Caco-2 (cell line): ENCODE measurements around the gene CACNA1I. TPM values are rescaled to one million over a fixed set of nuclear protein-coding genes. Genes with fewer than 3 reads are reported as not detected.

ENCODE experiments used
- BruUV-seq: library from RNA; stranded (reverse); fragments of 400-500 nt; replicated peaks from 2 replicates; lab custom pipeline; 2021; lab: Mats Ljungman, UMichigan
- CTCF ChIA-PET: fragments of 300-600 bp; sonication (Branson Sonifier 250); formaldehyde crosslinking; loops from one replicate; lab custom pipeline; 2022; ENCODE audit warnings: antibody characterized with exemption; lab: Charles Lee
- POLR2A ChIA-PET: fragments of 300-600 bp; sonication (Branson Sonifier 250); formaldehyde crosslinking; loops from one replicate; lab custom pipeline; 2022; ENCODE audit warnings: antibody characterized with exemption; lab: Charles Lee
- DNase-seq, 2 experiments: peaks; one replicate each; pipeline versions ENCODE4 v3.0.0 to v3.0.0-alpha.2; 2020 to 2022
- H3K27me3 ChIP-seq: replicated peaks from 2 replicates; pipeline ENCODE4 v1.6.0; 2011; ENCODE audit warnings: low read length; ENCODE audit not compliant: control insufficient read depth, insufficient read depth
- H3K36me3 ChIP-seq: 2 replicates; pipeline ENCODE4 v1.5.1; 2011; ENCODE audit warnings: low read length; ENCODE audit not compliant: control insufficient read depth, insufficient read depth
- H3K4me1 ChIP-seq: fragments of 250-450 bp; sonication (Bioruptor Pico); 2 replicates; pipeline ENCODE4 v1.5.1; 2020; ENCODE audit warnings: mild to moderate bottlenecking
- H3K4me3 ChIP-seq: 2 replicates; pipeline ENCODE4 v1.5.1; 2011; ENCODE audit warnings: low read depth, mild to moderate bottlenecking, control low read depth, low read length
- H3K9me3 ChIP-seq: fragments of 250-450 bp; sonication (Bioruptor Pico); 2 replicates; pipeline ENCODE4 v1.5.1; 2020; ENCODE audit warnings: mild to moderate bottlenecking, moderate library complexity
- H3K27ac Mint-ChIP-seq: one replicate; pipeline ENCODE4 v1.8.0; 2022; ENCODE audit warnings: mixed read lengths; ENCODE audit not compliant: unreplicated experiment
- H3K27me3 Mint-ChIP-seq: one replicate; pipeline ENCODE4 v1.8.0; 2022; ENCODE audit warnings: mixed read lengths; ENCODE audit not compliant: insufficient read depth, unreplicated experiment
- H3K36me3 Mint-ChIP-seq: one replicate; pipeline ENCODE4 v1.8.0; 2022; ENCODE audit warnings: mild to moderate bottlenecking, mixed read lengths; ENCODE audit not compliant: insufficient read depth, unreplicated experiment
- H3K4me1 Mint-ChIP-seq: one replicate; pipeline ENCODE4 v1.8.0; 2022; ENCODE audit warnings: low read depth, mixed read lengths; ENCODE audit not compliant: unreplicated experiment
- H3K4me3 Mint-ChIP-seq: one replicate; pipeline ENCODE4 v1.8.0; 2022; ENCODE audit warnings: mild to moderate bottlenecking, moderate library complexity, mixed read lengths; ENCODE audit not compliant: unreplicated experiment
- H3K9me3 Mint-ChIP-seq: one replicate; pipeline ENCODE4 v1.8.0; 2022; ENCODE audit warnings: mixed read lengths; ENCODE audit not compliant: unreplicated experiment
- CTCF ChIP-seq, 2 experiments: fragments of 200-600 bp in 1 of 2; IDR thresholded peaks; 1 replicate in 1 of 2; 2 replicates in 1 of 2; pipeline versions ENCODE4 v1.5.1 to v1.8.0; 2011 to 2022; ENCODE audit warnings: antibody characterized with exemption in 1 of 2, control low read depth in 1 of 2, inconsistent platforms in 1 of 2, low read depth in 1 of 2, low read length in 1 of 2, mild to moderate bottlenecking in 1 of 2, moderate library complexity in 1 of 2; ENCODE audit not compliant: insufficient read depth in 1 of 2, severe bottlenecking in 1 of 2, unreplicated experiment in 1 of 2
- intact Hi-C: fragments of 100-400 bp; cut with micrococcal nuclease; formaldehyde crosslinking; loops from one replicate; pipeline ENCODE4 v1.10.0; 2022; ENCODE audit not compliant: unreplicated experiment
- total RNA-seq: library from RNA; stranded (reverse); gene quantifications from 2 replicates; pipeline ENCODE4 v1.2.3, GENCODE V29; 2022

The CACNA1I gene
- total RNA-seq, 1 experiment from 2014 or later: not detected

- Mint-ChIP-seq H3K9me3 (peaks cover under 1% of the 10 kb centered on the region), H3K4me1 (peaks cover 5% of the 10 kb centered on the region), H3K27me3 (peaks cover 14% of the 10 kb centered on the region), H3K4me3 (no peak overlapping the region), H3K27ac (no peak overlapping the region), H3K36me3 (no peaks in the 10 kb centered on the region)
- intact Hi-C loops: no loop called here
- Histone ChIP-seq H3K9me3 (no peaks in the 10 kb centered on the region), H3K27me3 (peaks cover 6% of the 10 kb centered on the region), H3K4me3 (no peak overlapping the region), H3K36me3 (no peaks in the 10 kb centered on the region), H3K4me1 (no peaks in the 10 kb centered on the region)
- ChIA-PET CTCF (interaction anchor here (0.6 to 1.2 kb wide), 6 partner anchors 11 to 465 kb away, joined by 3 to 5 read pairs (median 4); partner anchors contain the start of gene MIEF1), POLR2A (interaction anchor here (0.6 kb wide), 1 partner anchor 47 kb away, joined by 6 read pairs; no protein-coding TSS in a partner anchor)
- no peak for TF ChIP-seq CTCF (IDR thresholded peaks at IDR 0.05; ENCODE audit: insufficient read depth in 1 of 2, low read depth in 1 of 2, low read length in 1 of 2, severe bottlenecking in 1 of 2, unreplicated experiment in 1 of 2)
- no peak for DNase-seq
- no TSS peak for BruUV-seq
These were observed 10.4 kb upstream of the CACNA1I start for GRCh38 chr22:39560127-39560526.

- peaks cover 2% of the 10 kb centered on the region; the same call in 1 of the 2 replicates for H3K27me3 ChIP-seq
- H3K4me3 ChIP-seq: no peak overlapping the region
- intact Hi-C loops: no loop called here
- Mint-ChIP-seq H3K9me3 (peaks cover 11% of the 10 kb centered on the region), H3K27me3 (peaks cover 2% of the 10 kb centered on the region), H3K4me3 (no peak overlapping the region), H3K27ac (no peak overlapping the region), H3K4me1 (no peaks in the 10 kb centered on the region), H3K36me3 (no peaks in the 10 kb centered on the region)
- CTCF ChIA-PET: no interaction called here
- DNase-seq: no peak
- no peaks in the 10 kb centered on the region for H3K36me3 ChIP-seq
- no peaks in the 10 kb centered on the region for H3K4me1 ChIP-seq
- POLR2A ChIA-PET: no interaction called here
- no TSS peak for BruUV-seq
- no peak for TF ChIP-seq CTCF (IDR thresholded peaks at IDR 0.05; ENCODE audit: insufficient read depth in 1 of 2, low read depth in 1 of 2, low read length in 1 of 2, severe bottlenecking in 1 of 2, unreplicated experiment in 1 of 2)
- H3K9me3 ChIP-seq: no peaks in the 10 kb centered on the region
These were observed 7.6 kb upstream of the CACNA1I start for GRCh38 chr22:39562839-39563489.

GRCh38 chr22:39563571-39564428 lies 6.8 kb upstream of the CACNA1I start:
- Mint-ChIP-seq H3K4me1 (no peaks in the 10 kb centered on the region), H3K27ac (no peak overlapping the region), H3K4me3 (no peak overlapping the region), H3K9me3 (peaks cover 11% of the 10 kb centered on the region), H3K36me3 (no peaks in the 10 kb centered on the region), H3K27me3 (no peaks in the 10 kb centered on the region)
- POLR2A ChIA-PET: no interaction called here
- CTCF ChIA-PET: no interaction called here
- Histone ChIP-seq H3K4me3 (no peak overlapping the region), H3K27me3 (peaks cover 2% of the 10 kb centered on the region; the same call in 1 of the 2 replicates), H3K36me3 (no peaks in the 10 kb centered on the region), H3K9me3 (no peaks in the 10 kb centered on the region), H3K4me1 (no peaks in the 10 kb centered on the region)
- no peak for TF ChIP-seq CTCF (IDR thresholded peaks at IDR 0.05; ENCODE audit: insufficient read depth in 1 of 2, low read depth in 1 of 2, low read length in 1 of 2, severe bottlenecking in 1 of 2, unreplicated experiment in 1 of 2)
- intact Hi-C loops: no loop called here
- no TSS peak for BruUV-seq
- no peak for DNase-seq
